GM21367 (cell line): Measurements from ENCODE around the gene STARD4.

ENCODE experiments used
- ATAC-seq: cut with Tn5 transposase; IDR thresholded peaks from one replicate; pipeline ENCODE4 v1.9.1; 2021; ENCODE audit not compliant: unreplicated experiment

The STARD4 gene

DNA sequence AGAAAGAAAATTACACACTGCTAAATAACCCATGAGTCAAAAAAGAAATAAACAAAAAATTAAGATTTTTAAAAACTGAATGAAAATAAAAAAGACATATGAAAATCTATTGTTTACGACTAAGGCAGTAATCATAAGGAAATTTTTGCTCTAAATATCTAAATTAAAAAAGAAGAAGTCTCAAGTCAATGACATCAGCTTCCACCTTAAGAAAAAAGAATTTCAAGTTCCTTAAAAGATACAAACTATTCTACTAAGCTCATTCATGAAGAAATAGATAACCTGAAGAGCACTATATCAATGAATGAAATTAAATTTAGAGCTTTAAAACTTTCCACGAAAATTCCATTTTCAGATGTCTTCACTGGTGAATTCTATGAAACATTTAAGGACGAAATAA is 15.7 kb upstream of the STARD4 start:
- no peak for ATAC-seq

DNA sequence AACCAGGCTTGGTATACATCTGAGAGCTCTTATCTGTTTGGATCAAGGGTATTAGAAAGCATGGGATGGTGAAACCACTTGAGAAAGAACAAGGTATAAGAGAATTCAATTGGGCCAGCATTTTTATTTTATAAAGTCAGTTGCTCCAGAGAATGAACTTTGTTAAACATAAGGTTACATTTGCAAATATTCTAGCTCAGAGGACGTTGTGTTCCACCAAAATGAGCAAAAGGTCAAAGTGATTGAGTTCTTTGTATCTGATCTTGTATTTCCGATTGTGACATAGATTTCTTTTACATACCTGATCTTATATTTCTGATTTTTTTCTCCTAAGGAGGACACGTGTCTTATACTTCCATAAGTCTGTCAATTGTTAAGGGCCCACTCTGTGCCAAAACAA is 8.6 kb upstream of the STARD4 start:
- no peak for ATAC-seq

DNA sequence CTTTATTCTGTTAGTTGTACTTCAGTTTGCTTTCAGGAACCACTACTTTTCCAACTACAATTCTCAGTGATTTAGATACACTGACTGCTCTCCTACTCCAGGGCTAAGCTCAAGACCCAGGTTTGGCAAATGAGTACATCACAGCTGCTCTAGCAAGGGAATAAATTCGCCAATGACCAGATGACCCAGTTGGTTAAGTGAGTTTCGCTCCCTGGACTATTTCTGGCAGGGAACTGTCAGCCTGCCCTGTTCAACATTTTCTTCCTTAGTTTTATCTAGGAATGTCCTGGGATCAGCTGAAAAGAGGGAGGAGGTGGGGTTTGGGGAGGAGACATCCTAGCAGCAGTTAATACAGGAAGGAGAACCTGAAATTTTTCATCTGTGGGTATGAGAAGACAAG is 6.4 kb upstream of the STARD4 start:
- ATAC-seq: no peak

DNA sequence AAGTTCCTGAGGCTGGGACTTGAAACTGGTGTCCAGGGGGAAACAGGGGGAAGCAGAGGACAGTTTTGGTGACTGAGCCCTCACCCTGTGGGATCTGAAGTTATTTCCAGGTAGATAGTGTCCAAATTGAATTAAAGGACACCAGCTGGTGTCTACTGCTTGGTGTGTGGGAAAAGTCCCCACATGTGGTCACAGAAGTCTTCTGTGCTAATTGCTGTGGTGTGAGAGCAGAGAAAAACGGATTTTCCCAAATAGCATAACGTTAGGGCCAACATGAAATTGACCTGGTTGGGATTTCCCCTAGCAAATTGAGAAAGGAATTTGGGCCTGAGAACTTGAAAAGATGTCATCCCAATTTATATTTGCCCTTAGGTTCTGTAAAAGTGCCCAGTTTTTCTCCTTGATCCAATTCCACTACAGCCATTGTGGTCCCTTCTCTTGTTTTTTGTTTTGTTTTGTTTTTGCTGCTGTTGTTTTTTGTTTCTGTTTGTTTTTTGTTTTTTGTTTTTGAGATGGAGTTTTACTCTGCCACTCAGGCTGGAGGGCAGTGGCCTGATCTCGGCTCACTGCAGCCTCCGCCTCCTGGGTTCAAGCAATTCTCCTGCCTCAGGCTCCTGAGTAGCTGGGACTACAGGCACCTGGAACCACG is 5.6 kb upstream of the STARD4 start:
- no peak for ATAC-seq

DNA sequence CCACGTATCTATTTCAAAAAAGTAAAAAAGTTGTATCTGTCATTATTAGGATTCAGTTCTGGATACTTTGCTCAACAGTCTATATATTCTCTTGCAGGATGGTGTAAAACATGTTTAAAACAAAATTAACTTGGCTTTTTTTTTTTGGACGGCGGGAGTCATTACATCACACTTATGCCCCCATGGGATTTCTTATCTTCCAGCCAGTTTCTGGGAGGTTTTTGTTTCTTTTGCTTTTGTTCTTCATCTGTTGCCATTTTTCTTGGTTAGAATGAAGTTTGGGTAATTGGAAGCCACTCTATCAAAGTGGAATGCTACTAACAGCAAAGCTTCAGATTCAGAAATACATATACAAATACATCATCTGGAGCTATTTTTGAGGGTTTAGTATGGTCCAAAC is 1.8 kb upstream of the STARD4 start:
- ATAC-seq: no peak

- no peak for ATAC-seq
Measured at GRCh38 chr5:111513131-111513520, 791 bp upstream of the STARD4 start.

GRCh38 chr5:111511831-111512374 is 432 bp downstream of the STARD4 start:
- peak; percentile 15 for ATAC-seq

DNA sequence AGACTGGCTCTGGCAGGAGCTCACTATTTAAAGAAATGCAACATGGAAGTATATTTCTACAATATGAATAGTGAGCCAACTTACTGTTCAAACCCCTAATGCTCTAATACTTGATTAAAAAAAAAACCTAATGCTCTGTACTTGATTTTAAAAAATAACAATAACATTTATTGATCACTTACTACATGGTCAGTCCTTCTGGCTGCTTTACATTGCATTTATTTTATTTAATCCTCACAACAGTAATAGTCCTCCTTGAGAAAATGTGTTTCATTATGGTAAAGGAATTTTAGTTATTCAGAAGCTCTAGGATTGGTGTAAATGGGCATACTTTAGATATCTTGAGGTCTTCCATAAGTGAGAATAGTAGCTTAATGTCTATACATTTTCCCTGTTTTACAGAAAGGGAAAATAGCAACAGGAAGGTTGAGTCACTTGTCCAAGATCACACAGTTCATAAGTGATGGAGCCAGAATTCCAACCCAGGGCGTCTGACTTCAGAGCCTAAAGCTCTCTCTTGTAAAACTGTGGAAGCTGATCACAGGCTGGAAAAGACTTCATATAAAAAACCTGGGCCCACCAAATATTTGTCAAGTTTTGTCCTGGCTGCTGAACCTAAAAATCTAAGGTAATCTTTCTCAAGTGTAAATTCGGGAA is 1.0 kb downstream of the STARD4 start:
- no peak for ATAC-seq

DNA sequence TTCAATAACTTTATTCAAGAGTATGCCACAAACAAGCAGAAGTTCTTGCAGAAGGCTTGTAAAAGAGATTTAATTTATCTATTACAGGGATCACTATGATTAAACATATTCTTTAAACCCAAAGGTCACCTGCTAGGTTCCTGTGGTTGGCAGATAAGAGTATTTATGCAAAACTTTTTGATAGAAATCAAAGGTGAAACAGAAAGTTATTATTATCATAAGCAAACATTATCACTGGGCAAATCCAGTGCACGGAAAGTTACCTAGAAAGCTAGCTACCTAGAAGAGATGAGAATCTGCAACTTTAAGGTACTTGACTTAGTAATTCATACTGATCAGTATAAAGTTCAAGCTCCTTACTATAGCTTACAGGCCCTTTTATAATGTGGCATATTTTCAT is 3.2 kb downstream of the STARD4 start:
- ATAC-seq: no peak

DNA sequence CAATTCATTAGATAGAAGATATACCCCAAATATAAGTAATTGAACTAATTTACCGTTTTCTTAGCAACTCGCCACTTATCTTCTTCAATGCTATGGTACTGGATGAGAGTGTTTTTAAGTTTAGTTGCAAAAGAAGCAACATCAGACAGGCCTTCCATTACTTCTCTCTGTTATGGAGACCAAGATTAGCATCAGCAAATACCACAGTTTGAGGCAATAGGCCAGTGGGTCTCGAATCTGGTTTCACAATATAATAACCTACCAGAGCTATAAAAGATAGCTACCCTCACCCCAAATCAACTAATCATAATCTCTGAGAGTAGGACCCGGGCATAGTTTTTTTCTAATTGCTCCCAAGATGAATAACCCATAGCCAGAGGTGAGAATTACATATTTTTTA is 5.1 kb downstream of the STARD4 start:
- no peak for ATAC-seq

DNA sequence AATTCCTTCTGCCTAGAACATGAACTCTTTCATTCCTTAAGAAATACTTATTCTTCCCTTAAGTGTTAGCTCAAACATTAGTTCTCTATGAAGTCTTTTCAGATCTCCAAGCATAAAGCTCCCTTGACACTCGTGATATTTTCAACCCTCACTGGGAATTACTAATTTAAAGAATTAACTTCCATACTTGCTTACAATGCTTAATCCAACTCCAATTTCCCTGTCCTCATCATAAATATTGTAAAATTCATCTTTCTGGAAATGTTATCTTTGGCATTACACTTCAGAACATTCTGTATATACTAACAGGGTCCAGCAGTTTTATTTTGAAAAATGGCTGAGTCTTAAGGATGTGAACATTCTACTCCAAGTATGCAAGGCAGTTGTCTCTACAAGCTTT is 7.2 kb downstream of the STARD4 start:
- ATAC-seq: no peak

DNA sequence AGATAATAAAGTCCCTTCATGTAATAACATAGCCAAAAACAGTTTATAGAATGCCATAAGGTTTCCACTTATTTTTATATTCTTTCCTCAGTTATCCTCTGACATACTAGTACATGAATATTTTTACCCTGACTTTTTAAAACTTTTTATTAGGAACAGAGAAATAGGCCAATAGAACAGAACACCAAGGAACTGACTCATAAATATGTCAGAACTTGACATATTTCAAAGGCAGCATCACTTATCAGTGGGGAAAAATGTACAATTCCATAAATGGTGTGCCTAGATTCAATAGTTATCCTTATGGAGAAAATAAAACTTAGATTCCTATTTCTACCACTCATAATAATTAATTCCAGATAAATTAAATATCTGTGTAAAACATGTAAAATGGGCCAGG is 9.4 kb downstream of the STARD4 start:
- no peak for ATAC-seq

GRCh38 chr5:111498346-111498745 is 14.0 kb downstream of the STARD4 start:
- no peak for ATAC-seq

DNA sequence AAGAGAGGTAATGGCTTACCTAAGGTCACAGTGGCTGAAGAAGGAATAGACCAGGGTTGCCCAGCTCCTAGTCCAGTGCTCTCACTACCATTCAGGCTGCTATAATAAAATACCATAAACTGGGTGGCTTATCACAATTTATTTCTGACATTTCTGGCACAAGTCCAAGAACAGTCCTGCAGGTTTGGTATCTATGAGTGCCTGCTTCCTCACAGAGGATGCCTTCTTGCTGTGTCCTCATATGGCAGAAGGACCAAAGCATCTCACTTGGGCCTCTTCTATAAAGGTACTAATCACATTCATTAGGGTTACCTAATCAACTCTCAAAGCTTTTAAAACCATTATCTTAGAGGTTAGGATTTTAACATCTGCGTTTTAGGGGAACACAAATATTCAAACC is 17.2 kb downstream of the STARD4 start:
- no peak for ATAC-seq

DNA sequence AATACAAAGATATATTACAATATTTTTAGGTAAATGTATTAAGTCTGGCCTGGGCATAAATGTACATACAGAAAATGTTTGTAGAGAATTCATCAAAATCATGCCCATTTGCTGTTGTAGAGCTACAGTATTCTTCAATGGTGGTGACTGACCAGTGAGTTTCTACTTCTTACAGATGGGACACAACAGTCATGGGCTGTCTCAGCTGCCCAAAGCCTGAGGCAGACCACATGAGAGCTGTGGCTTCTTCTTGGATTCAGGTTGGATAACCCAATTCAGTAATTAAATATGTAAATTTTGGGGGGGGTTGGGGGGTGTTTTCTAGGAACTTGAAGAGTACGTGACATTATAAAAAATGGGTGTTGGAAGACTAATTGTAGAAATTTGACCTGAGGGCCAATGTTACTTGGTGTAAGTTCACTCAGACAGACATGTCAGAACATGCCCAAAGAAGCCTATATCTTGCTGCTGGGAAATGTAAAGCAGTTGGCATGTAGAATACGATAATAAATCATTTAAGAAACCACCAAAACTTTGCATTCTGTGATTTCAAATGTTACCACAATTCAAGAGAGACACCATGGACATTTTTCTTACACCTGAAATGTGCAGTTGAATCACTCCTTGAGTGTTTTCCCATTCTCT is 17.9 kb downstream of the STARD4 start:
- ATAC-seq: no peak

DNA sequence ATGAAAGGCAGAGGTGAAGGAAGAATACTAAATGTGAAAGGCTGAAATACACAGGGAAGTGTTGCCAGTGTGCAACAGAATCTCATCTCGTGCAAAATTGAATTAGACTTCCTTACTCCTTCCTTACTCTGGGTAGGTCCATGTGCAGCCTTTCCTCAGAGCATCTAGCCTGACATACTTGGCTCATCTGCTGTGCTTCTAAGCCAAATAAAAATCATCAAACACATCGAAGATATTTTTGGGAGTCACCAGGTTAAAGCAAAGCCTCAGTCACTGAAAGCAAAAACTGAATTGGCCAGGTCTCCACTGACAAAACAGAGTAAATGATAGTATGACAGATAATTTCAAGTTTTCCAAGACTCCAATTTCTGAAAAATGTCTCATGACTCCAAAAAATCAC is 19.3 kb downstream of the STARD4 start:
- ATAC-seq: no peak

GRCh38 chr5:111488353-111488752 is 24.0 kb downstream of the STARD4 start:
- ATAC-seq: no peak

DNA sequence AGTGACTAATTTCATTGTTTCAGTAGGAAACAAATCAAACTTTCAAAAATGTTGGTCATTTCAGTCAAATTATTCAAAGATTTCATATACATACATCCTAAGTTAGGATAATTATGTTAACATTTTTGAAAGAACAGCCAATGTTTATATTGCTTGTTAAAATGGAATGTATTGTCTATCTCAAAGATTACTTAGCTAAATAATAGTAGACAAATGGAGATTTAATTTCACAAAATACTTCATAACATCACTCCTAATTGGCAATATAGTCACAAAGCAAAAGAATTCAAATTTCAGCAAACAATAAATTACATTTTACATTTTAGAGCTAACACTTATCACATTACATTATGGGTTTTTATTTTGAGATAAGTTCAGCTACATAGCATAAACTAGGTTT is 25.4 kb downstream of the STARD4 start:
- ATAC-seq: no peak

GRCh38 chr5:111486055-111486454 is 26.3 kb downstream of the STARD4 start:
- no peak for ATAC-seq

- ATAC-seq: no peak
Measured at GRCh38 chr5:111480346-111480745, 32.0 kb downstream of the STARD4 start.

DNA sequence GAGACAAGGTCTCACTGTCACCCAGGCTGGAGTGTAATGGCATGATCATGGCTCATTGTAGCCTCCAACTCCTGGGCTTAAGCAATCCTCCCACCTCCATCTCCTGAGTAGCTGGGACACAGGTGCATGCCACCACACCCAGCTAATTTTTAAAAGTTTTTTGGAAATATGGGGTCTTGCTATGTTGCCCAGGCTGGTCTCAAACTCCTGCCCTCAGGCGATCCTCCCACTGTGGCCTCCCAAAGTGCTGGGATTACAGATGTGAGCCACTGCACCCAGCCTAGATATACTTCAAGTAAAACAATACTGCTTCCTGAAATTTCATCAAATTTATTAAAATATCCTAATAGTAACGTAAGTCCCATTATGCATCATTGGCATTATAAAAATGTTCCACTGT is 33.4 kb downstream of the STARD4 start:
- no peak for ATAC-seq

GRCh38 chr5:111478266-111478665 is 34.1 kb downstream of the STARD4 start:
- no peak for ATAC-seq
